ENCODE data around the gene SSX2.
"Not testable (repeated sequence)": the region's sequence is repeated elsewhere in the genome, so short reads cannot be mapped to it uniquely, and the experiment has no call there.

DNA sequence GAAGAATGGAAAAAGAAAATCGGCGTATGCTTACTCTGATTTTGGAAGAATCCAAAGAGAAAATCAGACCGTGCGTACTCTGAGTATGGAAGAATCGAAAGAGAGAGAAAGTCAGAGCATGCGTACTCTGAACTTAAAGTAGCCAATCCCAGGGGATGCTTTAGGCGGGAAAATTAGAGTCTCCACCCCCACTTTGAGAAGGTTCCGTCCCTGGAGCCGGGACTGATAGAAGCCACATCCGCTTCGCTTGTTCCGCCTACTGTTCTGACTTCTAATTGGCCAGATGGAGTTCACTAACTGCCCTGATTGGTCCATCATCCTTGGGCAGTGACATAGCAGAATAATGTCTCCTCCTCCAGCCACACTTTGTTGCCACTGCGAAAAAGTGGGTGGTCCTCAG lies at the start of gene SSX2:
- TF ChIP-seq MYC (IDR thresholded peaks at IDR 0.05; ENCODE audit: low read depth, low read length); CTCF (IDR thresholded peaks at IDR 0.05; ENCODE audit: low read depth, low read length); POLR2A (IDR thresholded peaks at IDR 0.05; ENCODE audit: extremely low read depth, insufficient read length): not testable (repeated sequence)

Measured in NB4 (cell line).